Lung (tissue), 12 donors: ENCODE results near the gene PFKM. TPM values are rescaled to one million over a fixed set of nuclear protein-coding genes. Genes with fewer than 3 reads are reported as not detected.

ENCODE experiments used
- ATAC-seq: fragments of 200-7000 bp; cut with Tn5 transposase; one replicate; pipeline ENCODE4 v1.9.1; 2020; ENCODE audit warnings: moderate number of reproducible peaks; ENCODE audit not compliant: insufficient read depth, low FRiP score
- DNase-seq, 3 donors: peaks; one replicate each; pipeline ENCODE4 v3.0.0-alpha.2; 2013 to 2017
- H3K27ac ChIP-seq, 2 donors: one replicate each; pipeline ENCODE4 v1.5.1; 2013; ENCODE audit warnings: mild to moderate bottlenecking in 2 of 2, moderate library complexity in 2 of 2, control low read depth in 1 of 2, inconsistent platforms in 1 of 2, low read depth in 1 of 2, low read length in 1 of 2
- H3K27me3 ChIP-seq, 3 donors: one replicate each; pipeline ENCODE4 v1.5.1; 2013; ENCODE audit warnings: low read length in 2 of 3; ENCODE audit not compliant: control insufficient read depth in 3 of 3, insufficient read depth in 3 of 3
- H3K36me3 ChIP-seq, 4 donors: one replicate each; pipeline ENCODE4 v1.5.1; 2013; ENCODE audit warnings: low read length in 4 of 4, mild to moderate bottlenecking in 1 of 4, moderate library complexity in 1 of 4; ENCODE audit not compliant: control insufficient read depth in 4 of 4, insufficient read depth in 4 of 4
- H3K4me1 ChIP-seq, 5 donors: one replicate each; pipeline ENCODE4 v1.5.1; 2013; ENCODE audit warnings: low read length in 5 of 5, mild to moderate bottlenecking in 2 of 5, moderate library complexity in 1 of 5; ENCODE audit not compliant: control insufficient read depth in 5 of 5, insufficient read depth in 5 of 5
- H3K4me3 ChIP-seq: one replicate; pipeline ENCODE4 v1.5.1; 2013; ENCODE audit warnings: mild to moderate bottlenecking, control low read depth, moderate library complexity
- H3K9ac ChIP-seq, 2 donors: one replicate each; pipeline ENCODE4 v1.5.1; 2013; ENCODE audit warnings: low read length in 2 of 2, control low read depth in 1 of 2; ENCODE audit not compliant: insufficient read depth in 1 of 2
- H3K9me3 ChIP-seq, 4 donors: one replicate each; pipeline ENCODE4 v1.5.1; 2013; ENCODE audit warnings: low read length in 3 of 4, mild to moderate bottlenecking in 1 of 4, moderate library complexity in 1 of 4; ENCODE audit not compliant: control insufficient read depth in 4 of 4, insufficient read depth in 3 of 4
- WGBS, 2 donors: extraction: QIAGEN DNeasy Blood & Tissue Kit; methylation state at CpG; one replicate each; pipeline ENCODE4 v1.1.7; 2013; 5-methylcytosine and 5-hydroxymethylcytosine counted together
- polyA plus RNA-seq, 2 donors: library from polyadenylated mRNA; stranded (reverse); fragments of 200-250 nt; gene quantifications; one replicate each; pipeline ENCODE4 v1.2.1, GENCODE V29; 2013
- total RNA-seq, 2 donors: library from RNA; depleted of rRNA in 1 of 2; stranded (reverse); fragments of >200 nt in 1 of 2; gene quantifications; one replicate each; pipeline ENCODE4 v1.2.1, GENCODE V29; 2014 to 2021
- TF ChIP-seq, protein P1 (sequence below): IDR thresholded peaks from 2 replicates; pipeline ENCODE4 v1.5.1; 2012; ENCODE audit warnings: mild to moderate bottlenecking; ENCODE audit errors: control extremely low read depth, extremely low read depth
- donor health status: control.
- donor health status: control.
- donor health status: Bipolar disorder and iron deficiency.
- donor health status: healthy.
- donor health status: DM: yes; HTN: yes; CAD: no.

Gene PFKM
- total and polyA plus RNA-seq, 4 donors = 14.0 to 48.9 (median 30.4) TPM

DNA sequence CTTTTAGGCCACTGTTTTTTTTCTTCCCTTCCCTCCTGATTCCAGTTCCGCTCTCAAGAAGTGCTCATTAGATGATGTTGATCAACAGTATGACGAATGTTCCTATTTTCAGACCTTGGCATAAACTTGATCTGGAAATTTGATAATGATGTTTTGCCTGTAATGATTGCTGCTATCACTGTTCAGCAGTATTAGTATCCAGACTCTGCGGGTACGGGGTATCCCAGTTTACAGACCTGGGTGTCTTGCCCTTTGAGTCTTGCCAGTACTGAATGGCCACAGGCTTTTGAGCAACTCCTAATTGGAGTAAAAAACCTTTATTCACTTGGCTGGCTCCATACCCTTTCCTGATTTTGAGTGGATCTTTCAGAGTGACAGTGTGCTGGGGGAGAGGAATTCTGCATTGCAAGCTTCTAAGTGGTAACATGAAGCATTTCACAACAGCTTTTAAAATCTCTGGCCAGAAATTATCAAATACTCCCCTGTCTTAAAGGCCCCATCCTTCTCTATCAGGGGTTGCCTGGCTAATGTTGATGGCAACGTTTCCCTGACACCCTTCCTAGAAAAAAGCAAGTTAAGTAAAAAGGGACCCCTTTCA is 44.1 kb downstream of the PFKM start:
- TF ChIP-seq, protein P1, sequence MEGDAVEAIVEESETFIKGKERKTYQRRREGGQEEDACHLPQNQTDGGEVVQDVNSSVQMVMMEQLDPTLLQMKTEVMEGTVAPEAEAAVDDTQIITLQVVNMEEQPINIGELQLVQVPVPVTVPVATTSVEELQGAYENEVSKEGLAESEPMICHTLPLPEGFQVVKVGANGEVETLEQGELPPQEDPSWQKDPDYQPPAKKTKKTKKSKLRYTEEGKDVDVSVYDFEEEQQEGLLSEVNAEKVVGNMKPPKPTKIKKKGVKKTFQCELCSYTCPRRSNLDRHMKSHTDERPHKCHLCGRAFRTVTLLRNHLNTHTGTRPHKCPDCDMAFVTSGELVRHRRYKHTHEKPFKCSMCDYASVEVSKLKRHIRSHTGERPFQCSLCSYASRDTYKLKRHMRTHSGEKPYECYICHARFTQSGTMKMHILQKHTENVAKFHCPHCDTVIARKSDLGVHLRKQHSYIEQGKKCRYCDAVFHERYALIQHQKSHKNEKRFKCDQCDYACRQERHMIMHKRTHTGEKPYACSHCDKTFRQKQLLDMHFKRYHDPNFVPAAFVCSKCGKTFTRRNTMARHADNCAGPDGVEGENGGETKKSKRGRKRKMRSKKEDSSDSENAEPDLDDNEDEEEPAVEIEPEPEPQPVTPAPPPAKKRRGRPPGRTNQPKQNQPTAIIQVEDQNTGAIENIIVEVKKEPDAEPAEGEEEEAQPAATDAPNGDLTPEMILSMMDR = no peak
- peaks cover 0 to 5% (median 0%) of the 10 kb centered on the region in 5 donors for H3K4me1 ChIP-seq
- WGBS, 2 donors = 60 to 82% methylated on average over 5 of the region's 5 CpGs
- H3K27me3 ChIP-seq = no peaks in the 10 kb centered on the region
- no peaks in the 10 kb centered on the region for H3K9me3 ChIP-seq
- no peak overlapping the region for H3K9ac ChIP-seq
- H3K27ac ChIP-seq = no peak overlapping the region
- no peak overlapping the region for H3K4me3 ChIP-seq
- no peak for ATAC-seq
- no peaks in the 10 kb centered on the region for H3K36me3 ChIP-seq
- DNase-seq = no peak

DNA sequence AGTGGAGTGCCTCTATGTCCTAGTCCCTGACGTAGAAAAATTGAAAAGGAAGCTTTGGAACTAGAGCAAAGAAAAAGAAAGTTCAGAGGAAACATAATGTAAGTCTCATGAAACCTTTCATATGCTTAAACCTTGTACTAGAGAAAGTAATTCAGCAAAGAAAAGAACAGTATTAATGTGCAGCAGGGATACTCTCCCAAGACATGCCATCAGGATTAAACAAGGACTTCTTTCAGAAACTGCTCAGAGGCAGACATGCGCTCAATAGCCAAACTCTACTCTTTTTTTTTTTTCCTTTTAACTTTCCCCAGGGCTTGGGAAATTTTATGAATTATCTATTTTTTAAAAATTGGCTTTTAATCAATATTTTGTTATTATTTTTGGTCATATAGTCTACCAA is 45.3 kb downstream of the PFKM start:
- H3K27ac ChIP-seq = no peak overlapping the region
- no peak overlapping the region for H3K4me3 ChIP-seq
- no peaks in the 10 kb centered on the region for H3K9me3 ChIP-seq
- DNase-seq (no peak), ATAC-seq (no peak)
- peaks cover 0 to 5% (median 0%) of the 10 kb centered on the region in 5 donors for H3K4me1 ChIP-seq
- no peaks in the 10 kb centered on the region for H3K27me3 ChIP-seq
- TF ChIP-seq, protein P1 = no peak
- H3K9ac ChIP-seq = no peak overlapping the region
- H3K36me3 ChIP-seq = no peaks in the 10 kb centered on the region
- 84 to 86% methylated on average over 2 of the region's 2 CpGs for WGBS, 2 donors

DNA sequence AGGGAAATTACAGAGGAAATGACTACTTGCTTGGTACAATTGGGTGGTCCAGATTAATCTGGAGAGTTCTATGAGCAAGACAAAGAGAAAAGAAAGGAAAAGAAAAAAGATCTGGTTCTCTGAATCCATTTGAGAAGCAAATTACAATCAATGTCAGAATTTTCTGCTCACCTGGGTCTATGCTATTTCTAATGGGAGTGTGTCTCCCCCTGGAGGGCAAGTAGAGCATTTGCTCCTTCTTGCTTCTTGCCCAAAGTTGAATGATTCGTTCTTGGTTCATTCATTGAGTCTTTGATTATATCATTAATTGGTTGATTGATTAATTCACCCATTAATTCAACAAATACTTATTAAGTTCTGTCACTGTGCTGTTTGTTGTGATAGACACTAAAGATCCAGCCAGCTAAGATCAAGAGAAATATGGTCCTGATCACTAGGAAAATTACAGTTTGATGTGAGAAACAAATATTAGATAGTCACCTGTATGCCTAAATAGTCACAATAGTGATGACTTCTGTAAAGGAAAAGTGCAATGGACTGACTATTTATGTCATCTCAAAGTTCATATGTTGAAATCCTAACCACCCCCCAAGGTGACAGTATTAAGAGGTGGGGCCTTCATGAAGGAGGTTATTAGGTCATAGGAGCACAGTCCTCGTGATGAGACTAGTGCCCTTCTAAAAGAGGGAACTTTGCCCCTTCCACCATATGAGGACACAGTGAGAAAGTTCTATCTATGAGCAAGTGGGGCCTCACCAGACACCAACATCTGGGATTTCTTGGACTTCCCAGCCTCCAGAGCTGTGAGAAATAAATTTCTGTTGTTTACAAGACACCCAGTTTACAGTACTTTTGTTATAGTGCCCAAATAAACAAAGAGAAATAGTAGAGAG is 46.2 kb downstream of the PFKM start:
- peak; percentile 51 to 77 (median 68) for DNase-seq
- peak; percentile 47 for ATAC-seq
- Histone ChIP-seq H3K36me3 (no peaks in the 10 kb centered on the region), H3K4me3 (no peak overlapping the region), H3K4me1 (peaks cover 0 to 5% (median 0%) of the 10 kb centered on the region in 5 donors), H3K27me3 (no peaks in the 10 kb centered on the region), H3K27ac (no peak overlapping the region), H3K9me3 (no peaks in the 10 kb centered on the region), H3K9ac (no peak overlapping the region)
- TF ChIP-seq, protein P1 = peak; percentile 80
- WGBS, 2 donors = 20 to 32% methylated on average over 2 of the region's 2 CpGs
